ENCODE results near the gene UBL4A.

The UBL4A gene

GRCh38 chrX:154486396-154487207 lies at the start of gene UBL4A:
Gene UBL4A, minus strand, starts transcription at chrX:154486615. Its CDS starts 31 bp downstream, at chrX:154486584.
- peak; percentile 44 for DNase-seq

DNA sequence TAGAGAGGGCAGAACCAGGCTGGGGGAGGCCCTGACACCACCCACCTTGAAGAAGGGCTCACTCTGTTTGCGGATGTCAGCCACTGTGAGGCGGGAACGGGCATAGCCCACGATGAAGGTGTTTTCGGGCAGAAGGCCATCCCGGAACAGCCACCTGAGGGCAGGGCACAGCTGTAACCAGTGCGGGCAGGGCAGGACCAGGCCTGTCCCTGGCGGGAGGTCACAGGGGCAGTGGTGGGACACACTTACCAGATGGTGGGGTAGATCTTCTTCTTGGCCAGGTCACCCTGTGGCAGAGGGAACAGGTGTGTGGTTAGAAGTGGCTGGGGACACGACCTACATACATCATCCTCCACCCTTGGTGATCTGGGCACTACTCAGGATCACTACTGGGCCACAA lies 49.5 kb upstream of the UBL4A start:
- DNase-seq, result no peak

- peak; percentile 78 for DNase-seq
Measured at GRCh38 chrX:154534526-154535322, 48.3 kb upstream of the UBL4A start.

GRCh38 chrX:154532690-154533089 lies 46.3 kb upstream of the UBL4A start:
- DNase-seq, result no peak

- DNase-seq, result peak; percentile 28
Measured at GRCh38 chrX:154531626-154532025, 45.2 kb upstream of the UBL4A start.

DNA sequence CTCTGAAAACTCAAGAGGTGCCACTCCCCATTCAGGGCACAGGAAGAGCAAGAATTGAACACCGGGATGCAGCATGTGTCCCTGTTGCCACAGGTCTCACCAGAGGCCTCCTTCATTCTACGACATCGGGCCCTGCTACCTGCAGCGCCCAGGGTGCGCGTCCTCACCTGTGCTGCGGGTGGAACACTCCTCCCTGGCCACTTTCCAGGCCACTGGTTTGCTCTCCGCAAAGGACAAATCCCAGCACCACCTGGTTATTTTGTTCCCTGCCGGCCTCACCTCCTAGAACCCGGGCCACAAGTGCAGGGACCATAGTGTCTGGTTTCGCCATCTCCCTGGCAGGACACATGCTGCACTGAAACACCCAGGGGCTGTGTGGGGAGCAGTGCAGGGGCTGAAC lies 43.9 kb upstream of the UBL4A start:
- DNase-seq, result no peak

DNA sequence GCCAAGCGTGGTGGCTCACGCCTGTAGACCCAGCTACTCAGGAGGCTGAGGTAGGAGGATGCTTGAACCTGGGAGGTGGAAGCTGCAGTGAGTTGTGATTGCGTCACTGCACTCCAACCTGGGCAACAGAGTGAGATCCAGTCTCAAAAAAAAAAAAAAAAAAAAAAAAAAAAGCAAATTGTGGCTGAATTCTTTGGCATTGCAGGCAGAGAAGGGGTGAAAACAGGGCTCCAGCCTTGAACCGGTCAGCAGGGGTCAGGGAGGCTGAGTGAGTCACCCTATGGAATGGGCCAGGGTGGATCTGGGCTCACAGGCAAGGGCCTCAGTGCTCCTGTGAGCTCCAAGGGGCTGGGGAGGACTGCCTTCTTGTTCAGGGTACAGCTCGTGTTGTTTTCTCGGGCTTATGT lies 42.8 kb upstream of the UBL4A start:
- DNase-seq, result no peak

- peak; percentile 75 for DNase-seq
Measured at GRCh38 chrX:154526901-154527675, 40.7 kb upstream of the UBL4A start.

GRCh38 chrX:154525606-154526490 lies 39.4 kb upstream of the UBL4A start:
- no peak for DNase-seq

- DNase-seq, result no peak
Measured at GRCh38 chrX:154519389-154519788, 33.0 kb upstream of the UBL4A start.

- DNase-seq, result no peak
Measured at GRCh38 chrX:154517101-154517781, 30.8 kb upstream of the UBL4A start.

GRCh38 chrX:154516656-154517100 lies 30.3 kb upstream of the UBL4A start:
- DNase-seq, result peak; percentile 36

GRCh38 chrX:154515966-154516655 lies 29.7 kb upstream of the UBL4A start, which contains the start of gene FAM3A:
Gene FAM3A, minus strand, starts transcription at chrX:154516232. Its CDS starts 460 bp downstream, at chrX:154515772.
- DNase-seq, result peak; percentile 88

DNA sequence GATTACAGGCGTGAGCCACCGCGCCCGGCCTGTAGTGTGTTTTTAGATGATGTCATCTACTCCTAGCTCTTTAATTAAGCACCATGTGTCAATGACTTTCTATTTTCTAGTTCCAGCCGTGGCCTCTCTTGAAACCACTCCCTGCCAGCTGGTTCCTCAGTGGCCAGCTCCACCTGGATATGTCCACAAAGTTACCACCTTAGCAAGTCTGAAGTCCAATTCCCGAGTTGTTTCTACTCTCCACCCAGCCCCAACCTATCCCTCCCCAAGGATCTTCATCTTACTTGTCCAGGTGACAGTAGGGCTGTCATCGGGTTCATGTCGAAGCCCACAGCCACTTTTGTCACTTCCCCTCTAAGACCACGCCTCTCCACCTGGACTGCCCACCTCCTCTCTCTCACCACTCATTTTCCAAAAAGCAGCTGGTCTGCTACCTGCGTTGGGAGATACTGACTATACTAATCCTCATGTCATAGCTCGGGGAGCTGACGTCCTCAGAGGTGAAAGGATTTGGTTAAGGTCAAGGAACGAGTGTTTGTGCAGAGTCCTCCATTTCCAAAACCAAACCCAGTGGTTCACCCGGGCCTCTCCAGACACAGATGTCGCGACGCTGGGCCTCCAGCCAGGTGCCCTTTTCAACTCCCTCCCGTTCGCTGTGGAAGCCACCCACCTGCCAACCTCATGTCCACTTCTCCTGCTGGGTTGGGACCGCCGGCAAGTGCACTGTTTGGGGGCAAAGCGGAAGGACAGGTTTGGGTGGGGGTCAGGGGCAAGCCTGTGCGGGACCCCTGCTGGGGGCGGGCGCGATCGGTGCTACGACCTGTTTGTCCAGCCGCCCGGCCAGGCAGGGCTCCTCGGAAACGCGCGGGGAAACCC lies 28.9 kb upstream of the UBL4A start:
- no peak for DNase-seq

- DNase-seq, result no peak
Measured at GRCh38 chrX:154513716-154514115, 27.3 kb upstream of the UBL4A start.

- DNase-seq, result no peak
Measured at GRCh38 chrX:154512879-154513553, 26.6 kb upstream of the UBL4A start.

DNA sequence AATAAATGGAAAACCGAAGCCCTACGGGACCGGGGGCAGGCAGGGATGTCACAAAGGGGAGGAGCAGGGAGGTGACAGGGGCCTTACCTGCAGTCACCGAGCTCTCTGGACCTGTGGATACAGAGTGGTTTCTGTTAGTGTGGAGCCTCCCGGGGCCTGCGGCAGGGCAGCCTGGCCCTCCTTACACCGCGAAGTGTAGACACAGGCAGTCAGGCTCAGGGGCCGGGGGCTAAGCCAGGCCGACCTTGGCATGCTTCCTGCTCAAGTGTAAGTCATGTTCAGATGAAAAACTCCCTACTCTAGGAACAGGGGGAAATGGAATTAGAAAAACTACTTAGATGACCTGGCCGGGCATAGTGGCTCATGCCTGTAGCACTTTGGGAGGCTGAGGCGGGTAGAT lies 25.3 kb upstream of the UBL4A start:
- DNase-seq, result no peak

DNA sequence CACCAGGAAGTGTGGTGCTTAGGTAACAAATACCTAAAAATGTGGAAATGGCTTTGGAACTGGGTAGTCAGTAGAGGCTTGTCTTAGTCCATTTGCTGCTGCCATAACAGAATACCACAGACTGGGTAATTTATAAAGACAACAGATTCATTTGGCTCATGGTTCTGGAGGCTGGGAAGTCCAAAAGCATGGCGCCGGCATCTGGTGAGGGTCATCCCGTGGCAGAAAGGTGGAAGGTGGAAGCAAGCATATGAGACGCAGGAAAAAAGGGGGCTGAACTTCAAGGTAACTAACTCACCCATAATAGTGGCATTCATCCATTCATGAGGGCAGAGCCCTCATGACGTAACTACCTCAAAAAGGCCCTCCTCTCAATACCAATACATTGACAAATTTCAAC lies 23.0 kb upstream of the UBL4A start:
- no peak for DNase-seq

- no peak for DNase-seq
Measured at GRCh38 chrX:154508384-154508745, 21.9 kb upstream of the UBL4A start.
